ENCODE data around the gene LEMD2.

The LEMD2 gene

DNA sequence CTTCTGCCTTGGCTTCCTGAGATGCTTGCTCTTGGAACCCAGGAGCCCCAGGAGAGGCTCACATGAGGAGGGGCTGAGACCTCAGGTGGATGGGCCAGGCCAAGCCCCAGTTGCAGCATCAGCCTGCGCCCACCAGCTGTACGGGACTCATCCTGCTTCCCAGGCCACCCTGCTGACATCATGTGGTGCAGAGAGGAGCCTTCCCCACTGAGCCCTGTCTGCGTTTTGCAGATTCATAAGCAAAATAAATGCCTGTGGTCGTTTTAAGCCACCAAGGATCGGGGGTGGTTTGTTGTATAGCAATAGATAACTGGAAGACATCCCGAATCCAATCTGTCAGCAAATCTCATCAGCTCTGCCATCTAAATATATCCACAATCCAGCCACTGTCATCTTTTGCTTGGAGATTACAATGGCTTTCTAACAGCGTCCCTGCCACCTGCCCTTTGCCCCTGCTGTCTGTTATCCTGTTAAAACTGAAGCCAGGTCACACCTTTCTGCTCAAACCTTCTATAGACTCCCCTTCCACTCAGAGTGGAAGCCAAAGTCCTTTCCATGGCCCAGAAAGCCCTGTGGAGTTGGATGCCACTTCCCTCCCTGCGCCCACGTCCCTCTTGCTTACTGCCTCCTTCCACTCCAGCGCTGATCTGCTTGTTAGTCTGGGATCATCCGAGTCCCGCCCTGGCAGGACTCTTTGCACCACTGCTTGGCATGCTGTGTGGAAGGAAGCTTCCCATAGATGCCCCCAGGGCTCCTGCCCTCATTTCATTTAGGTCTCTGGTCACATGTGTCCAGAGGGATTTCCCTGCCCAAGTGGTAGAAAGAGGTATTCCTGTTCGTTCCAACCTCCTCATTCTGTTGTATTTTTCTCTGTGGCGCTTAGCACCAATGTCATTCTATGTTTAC lies 38.9 kb upstream of the LEMD2 start:
- TF ChIP-seq SUZ12 (IDR thresholded peaks at IDR 0.05) (no peak), ELF4 (IDR thresholded peaks at IDR 0.05) (no peak), HDGF (IDR thresholded peaks at IDR 0.05; ENCODE audit: borderline replicate concordance) (no peak), L3MBTL2 (conservative IDR thresholded peaks at IDR 0.05) (no peak), FOXM1 (IDR thresholded peaks at IDR 0.05; ENCODE audit: borderline replicate concordance) (no peak), NFRKB (IDR thresholded peaks at IDR 0.05) (no peak), ZNF384 (IDR thresholded peaks at IDR 0.05) (no peak), CTBP1 (IDR thresholded peaks at IDR 0.05; ENCODE audit: borderline replicate concordance) (no peak), BHLHE40 (IDR thresholded peaks at IDR 0.05; ENCODE audit: borderline replicate concordance) (no peak), ARNT (IDR thresholded peaks at IDR 0.05) (no peak)
- TF ChIP-seq, protein P1, sequence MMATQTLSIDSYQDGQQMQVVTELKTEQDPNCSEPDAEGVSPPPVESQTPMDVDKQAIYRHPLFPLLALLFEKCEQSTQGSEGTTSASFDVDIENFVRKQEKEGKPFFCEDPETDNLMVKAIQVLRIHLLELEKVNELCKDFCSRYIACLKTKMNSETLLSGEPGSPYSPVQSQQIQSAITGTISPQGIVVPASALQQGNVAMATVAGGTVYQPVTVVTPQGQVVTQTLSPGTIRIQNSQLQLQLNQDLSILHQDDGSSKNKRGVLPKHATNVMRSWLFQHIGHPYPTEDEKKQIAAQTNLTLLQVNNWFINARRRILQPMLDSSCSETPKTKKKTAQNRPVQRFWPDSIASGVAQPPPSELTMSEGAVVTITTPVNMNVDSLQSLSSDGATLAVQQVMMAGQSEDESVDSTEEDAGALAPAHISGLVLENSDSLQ (IDR thresholded peaks at IDR 0.05) = no peak
- no peak for DNase-seq (ENCODE audit: extremely low spot score)
- ChIA-PET CTCF (no interaction called here), POLR2A (no interaction called here)

DNA sequence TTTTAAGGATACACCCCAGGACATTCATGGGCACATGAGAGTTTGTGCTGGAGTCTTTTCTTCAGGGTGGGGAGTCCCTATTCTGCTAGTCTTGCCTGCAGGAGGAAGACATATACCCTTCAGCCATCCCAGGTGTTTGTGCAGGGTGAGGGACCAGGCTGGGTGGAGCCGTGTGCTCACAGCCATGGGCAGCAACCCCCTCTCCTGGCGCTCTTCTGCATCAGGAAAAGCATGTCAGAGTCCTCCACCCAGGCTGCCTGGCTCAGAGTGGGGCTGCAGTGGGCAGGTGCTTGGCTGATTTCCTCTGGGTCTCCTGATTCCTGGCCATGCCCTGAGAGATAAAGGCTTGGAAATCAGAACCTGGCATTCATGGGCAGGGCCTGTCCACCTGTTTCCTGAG lies 37.6 kb upstream of the LEMD2 start:
- no peak for TF ChIP-seq ZNF384 (IDR thresholded peaks at IDR 0.05)
- TF ChIP-seq, protein P1 (IDR thresholded peaks at IDR 0.05) = no peak
- no peak for TF ChIP-seq NFRKB (IDR thresholded peaks at IDR 0.05)
- TF ChIP-seq ARNT (IDR thresholded peaks at IDR 0.05) = no peak
- no peak for TF ChIP-seq FOXK2 (IDR thresholded peaks at IDR 0.05)
- no peak for TF ChIP-seq TARDBP (IDR thresholded peaks at IDR 0.05)
- TF ChIP-seq SP1 (IDR thresholded peaks at IDR 0.05) = no peak
- TF ChIP-seq FOXA1 (IDR thresholded peaks at IDR 0.05) = no peak
- no peak for TF ChIP-seq SUZ12 (IDR thresholded peaks at IDR 0.05)
- no peak for TF ChIP-seq HDGF (IDR thresholded peaks at IDR 0.05; ENCODE audit: borderline replicate concordance)
- no peak for TF ChIP-seq CTBP1 (IDR thresholded peaks at IDR 0.05; ENCODE audit: borderline replicate concordance)
- no peak for TF ChIP-seq BHLHE40 (IDR thresholded peaks at IDR 0.05; ENCODE audit: borderline replicate concordance)
- ChIA-PET CTCF (no interaction called here), POLR2A (no interaction called here)
- DNase-seq (ENCODE audit: extremely low spot score) = no peak

DNA sequence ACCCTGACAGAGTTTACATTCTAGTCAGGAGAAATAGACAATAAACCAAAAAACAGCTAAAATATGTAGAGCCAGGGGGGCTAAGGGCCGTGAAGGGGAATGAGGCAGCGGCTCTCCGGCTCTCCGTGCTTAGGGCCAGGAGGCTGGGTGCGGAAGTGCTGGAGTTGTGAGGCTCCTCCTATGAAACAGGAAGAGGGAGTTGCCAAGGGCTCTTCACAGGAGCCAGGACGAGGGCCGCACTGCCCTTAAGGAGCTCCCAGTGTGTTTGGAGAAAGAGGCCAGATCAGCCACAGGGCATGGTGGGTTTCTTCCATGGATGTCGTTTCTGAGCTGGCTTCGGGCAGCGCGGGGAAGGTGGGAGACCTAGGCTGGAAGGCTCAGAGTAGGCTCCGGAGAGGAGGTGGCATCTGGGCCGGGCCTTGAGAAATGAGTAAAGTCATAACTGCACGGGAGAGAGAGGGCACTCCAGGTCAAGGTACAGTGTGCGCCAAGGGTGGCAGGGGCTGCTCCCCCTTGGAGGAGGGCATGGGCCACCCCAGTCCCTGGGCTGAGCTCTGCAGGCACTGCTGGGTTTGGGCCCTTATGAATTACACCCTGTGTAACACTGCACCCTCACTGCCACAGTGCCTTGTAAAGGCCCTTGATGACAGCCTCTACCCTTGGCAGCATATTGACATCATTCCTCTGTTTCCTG lies 35.7 kb upstream of the LEMD2 start:
- TF ChIP-seq, protein P1 (IDR thresholded peaks at IDR 0.05) = no peak
- TF ChIP-seq FOXM1 (IDR thresholded peaks at IDR 0.05; ENCODE audit: borderline replicate concordance) (no peak), ARNT (IDR thresholded peaks at IDR 0.05) (no peak), HDGF (IDR thresholded peaks at IDR 0.05; ENCODE audit: borderline replicate concordance) (no peak), BHLHE40 (IDR thresholded peaks at IDR 0.05; ENCODE audit: borderline replicate concordance) (no peak)
- no peak for DNase-seq (ENCODE audit: extremely low spot score)
- ChIA-PET CTCF (interaction anchor here (0.6 to 0.8 kb wide), 2 partner anchors 12 to 53 kb away, joined by 3 read pairs; no protein-coding TSS in a partner anchor), POLR2A (no interaction called here)

DNA sequence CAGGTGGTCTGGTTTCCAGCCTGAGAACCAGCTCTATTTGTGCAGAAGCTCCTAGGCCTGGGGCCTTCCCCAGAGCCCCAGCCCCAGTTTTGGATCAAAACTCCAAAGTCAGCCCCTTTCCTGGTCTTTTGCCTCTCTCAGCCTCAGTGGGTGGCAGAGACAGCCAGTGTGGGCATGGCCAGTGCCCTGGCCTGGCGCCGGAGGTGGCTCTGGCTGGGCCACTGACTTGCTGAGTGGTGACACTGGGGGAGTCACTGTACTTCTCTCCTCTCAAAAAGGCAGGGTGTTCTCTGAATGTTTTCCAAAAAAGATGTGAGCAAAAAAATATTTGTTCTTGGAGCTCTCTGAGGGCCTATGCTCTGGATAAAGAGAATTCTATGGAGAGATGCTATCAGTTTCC lies 34.9 kb upstream of the LEMD2 start:
- ChIA-PET POLR2A (no interaction called here), CTCF (interaction anchor here (0.6 kb wide), 1 partner anchor 13 kb away, joined by 3 read pairs; no protein-coding TSS in a partner anchor)

DNA sequence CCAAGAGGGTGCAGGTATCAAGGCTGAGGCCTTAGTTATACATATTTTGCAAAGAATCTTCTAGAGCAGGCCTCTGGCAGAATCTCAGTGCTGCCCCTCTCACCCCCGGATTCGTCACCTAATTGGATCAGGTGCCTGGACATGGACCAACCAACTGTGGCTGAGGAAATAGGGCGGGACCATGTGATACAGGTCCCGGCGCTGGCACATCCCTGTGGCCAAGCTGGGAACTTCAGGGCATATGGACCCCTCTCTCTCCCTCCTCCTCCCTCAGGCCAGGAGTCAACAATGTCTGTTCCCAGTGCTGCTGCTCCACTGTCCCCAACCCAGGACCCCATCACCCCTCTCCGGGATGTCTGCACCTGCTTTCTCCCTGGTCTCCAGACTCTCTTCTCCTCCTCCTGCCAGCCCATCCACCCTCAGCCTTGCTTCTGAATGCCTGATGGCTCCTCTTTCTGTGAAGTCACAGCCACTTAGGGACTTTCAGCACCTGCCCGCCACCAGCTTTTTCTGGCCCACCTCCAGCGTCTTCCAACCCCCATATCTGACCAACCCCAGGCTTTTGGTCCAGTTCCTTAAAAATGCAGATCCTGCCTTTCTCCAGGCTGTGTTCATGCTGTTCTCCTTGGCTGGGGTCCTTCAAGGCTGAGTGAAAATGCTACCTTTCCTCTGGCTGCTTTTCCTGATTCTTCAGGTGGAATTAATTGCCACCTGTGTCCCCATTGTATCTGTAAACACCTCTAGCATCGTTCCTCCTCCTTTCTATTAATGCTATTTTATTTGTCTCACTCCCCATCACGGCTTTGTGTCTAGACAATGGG lies 33.9 kb upstream of the LEMD2 start:
- CTCF ChIA-PET = interaction anchor here (0.6 kb wide), 1 partner anchor 842 kb away, joined by 3 read pairs; no protein-coding TSS in a partner anchor
- POLR2A ChIA-PET = no interaction called here
- TF ChIP-seq ELF4 (IDR thresholded peaks at IDR 0.05) (no peak), HDGF (IDR thresholded peaks at IDR 0.05; ENCODE audit: borderline replicate concordance) (no peak), LEF1 (IDR thresholded peaks at IDR 0.05; ENCODE audit: borderline replicate concordance) (no peak), FOXA1 (IDR thresholded peaks at IDR 0.05) (no peak)
- DNase-seq (ENCODE audit: extremely low spot score) = peak; percentile 84

More for the DNA sequence above, 34.9 kb upstream of the LEMD2 start:
- no peak for TF ChIP-seq TARDBP (IDR thresholded peaks at IDR 0.05)
- no peak for TF ChIP-seq FOXM1 (IDR thresholded peaks at IDR 0.05; ENCODE audit: borderline replicate concordance)
- TF ChIP-seq ELF4 (IDR thresholded peaks at IDR 0.05) = no peak
- no peak for TF ChIP-seq ARNT (IDR thresholded peaks at IDR 0.05)
- no peak for TF ChIP-seq LEF1 (IDR thresholded peaks at IDR 0.05; ENCODE audit: borderline replicate concordance)
- TF ChIP-seq FOXA1 (IDR thresholded peaks at IDR 0.05) = no peak
- no peak for TF ChIP-seq FOXK2 (IDR thresholded peaks at IDR 0.05)
- no peak for TF ChIP-seq NFRKB (IDR thresholded peaks at IDR 0.05)
- no peak for TF ChIP-seq SP1 (IDR thresholded peaks at IDR 0.05)
- TF ChIP-seq CTBP1 (IDR thresholded peaks at IDR 0.05; ENCODE audit: borderline replicate concordance) = no peak
- no peak for TF ChIP-seq SUZ12 (IDR thresholded peaks at IDR 0.05)
- no peak for DNase-seq (ENCODE audit: extremely low spot score)

Data from HEK293T (cell line).